Neuronal stem cell (in vitro differentiated cells): ENCODE results near the gene TRMT2B.
"Not testable (repeated sequence)": the region's sequence is repeated elsewhere in the genome, so short reads cannot be mapped to it uniquely, and the experiment has no call there.

ENCODE experiments used
- DNase-seq: peaks from one replicate; pipeline ENCODE4 v3.0.0-alpha.2; 2013; ENCODE audit warnings: low spot score
- H2AFZ ChIP-seq: one replicate; pipeline ENCODE4 v1.6.1; 2013; ENCODE audit warnings: mild to moderate bottlenecking, low read length, inconsistent platforms
- H2AK5ac ChIP-seq: 2 replicates; pipeline ENCODE4 v1.6.1; 2013; ENCODE audit warnings: low read depth, mild to moderate bottlenecking, inconsistent platforms, low read length, moderate library complexity, mixed read lengths
- H2BK120ac ChIP-seq: 2 replicates; pipeline ENCODE4 v1.6.1; 2013; ENCODE audit warnings: low read depth, mild to moderate bottlenecking, inconsistent platforms, low read length, moderate library complexity, mixed read lengths
- H2BK12ac ChIP-seq: one replicate; pipeline ENCODE4 v1.6.1; 2013; ENCODE audit warnings: low read length, inconsistent platforms
- H2BK15ac ChIP-seq: 2 replicates; pipeline ENCODE4 v1.6.1; 2013; ENCODE audit warnings: mild to moderate bottlenecking, low read length, inconsistent platforms, mixed read lengths
- H2BK5ac ChIP-seq: one replicate; pipeline ENCODE4 v1.6.1; 2013; ENCODE audit warnings: inconsistent platforms, mild to moderate bottlenecking, low read length, moderate library complexity
- H3K14ac ChIP-seq: one replicate; pipeline ENCODE4 v1.6.1; 2013; ENCODE audit warnings: low read length, inconsistent platforms
- H3K18ac ChIP-seq: 2 replicates; pipeline ENCODE4 v1.6.1; 2013; ENCODE audit warnings: low read length, inconsistent platforms
- H3K23ac ChIP-seq: 2 replicates; pipeline ENCODE4 v1.6.1; 2013; ENCODE audit warnings: low read depth, mild to moderate bottlenecking, mixed read lengths, low read length, inconsistent platforms; ENCODE audit not compliant: poor library complexity
- H3K27ac ChIP-seq: replicated peaks from 3 replicates; pipeline ENCODE4 v1.5.1; 2013; ENCODE audit warnings: low read length, inconsistent platforms
- H3K27me3 ChIP-seq, 3 experiments: 2 replicates each; pipeline ENCODE4 v1.6.1; 2013; ENCODE audit warnings: low read length in 3 of 3, mild to moderate bottlenecking in 2 of 3, inconsistent platforms in 1 of 3, low read depth in 1 of 3, mixed read lengths in 1 of 3, moderate library complexity in 1 of 3; ENCODE audit not compliant: control insufficient read depth in 3 of 3, insufficient read depth in 3 of 3
- H3K36me3 ChIP-seq, 2 donors: replicated peaks in 1 of 2; 2 replicates each; pipeline ENCODE4 v1.6.1; 2013; ENCODE audit warnings: low read length in 2 of 2; ENCODE audit not compliant: control insufficient read depth in 2 of 2, insufficient read depth in 2 of 2
- H3K4ac ChIP-seq: 2 replicates; pipeline ENCODE4 v1.6.1; 2013; ENCODE audit warnings: inconsistent platforms, mild to moderate bottlenecking, low read length, moderate library complexity
- H3K4me1 ChIP-seq, 2 donors: 1 replicate in 1 of 2; 2 replicates in 1 of 2; pipeline ENCODE4 v1.6.1; 2013; ENCODE audit warnings: low read length in 2 of 2, low read depth in 1 of 2; ENCODE audit not compliant: control insufficient read depth in 2 of 2, insufficient read depth in 1 of 2
- H3K4me2 ChIP-seq: one replicate; pipeline ENCODE4 v1.6.1; 2013; ENCODE audit warnings: mild to moderate bottlenecking, low read length, inconsistent platforms; ENCODE audit not compliant: insufficient read depth, poor library complexity, severe bottlenecking
- H3K4me3 ChIP-seq, 2 donors: 2 replicates each; pipeline ENCODE4 v1.5.1; 2013; ENCODE audit warnings: low read length in 2 of 2, mild to moderate bottlenecking in 2 of 2, inconsistent platforms in 1 of 2, moderate library complexity in 1 of 2
- H3K79me1 ChIP-seq: one replicate; pipeline ENCODE4 v1.6.1; 2013; ENCODE audit warnings: low read depth, mild to moderate bottlenecking, inconsistent platforms, low read length, moderate library complexity
- H3K9ac ChIP-seq: one replicate; pipeline ENCODE4 v1.6.1; 2013; ENCODE audit warnings: mild to moderate bottlenecking, low read depth, low read length, inconsistent platforms; ENCODE audit not compliant: poor library complexity
- H3K9me3 ChIP-seq, 2 donors: replicated peaks in 1 of 2; 2 replicates each; pipeline versions ENCODE3 to v1.6.1; 2013; ENCODE audit warnings: low read length in 2 of 2, mild to moderate bottlenecking in 2 of 2, inconsistent platforms in 1 of 2, low read depth in 1 of 2, mixed read lengths in 1 of 2, moderate library complexity in 1 of 2; ENCODE audit not compliant: control insufficient read depth in 2 of 2, insufficient read depth in 1 of 2
- H4K8ac ChIP-seq: one replicate; pipeline ENCODE4 v1.6.1; 2013; ENCODE audit warnings: low read depth, mild to moderate bottlenecking, inconsistent platforms, low read length, moderate library complexity
- H4K91ac ChIP-seq: one replicate; pipeline ENCODE4 v1.6.1; 2013; ENCODE audit warnings: low read length, low read depth, mild to moderate bottlenecking, inconsistent platforms; ENCODE audit not compliant: poor library complexity
- WGBS, 2 donors: extraction: QIAGEN DNeasy Blood & Tissue Kit; methylation state at CpG; one replicate each; pipeline ENCODE4 v1.1.7; 2013; ENCODE audit warnings: missing lambda C conversion rate in 2 of 2, mixed read lengths in 1 of 2; ENCODE audit not compliant: insufficient read length in 2 of 2, insufficient replicate concordance in 1 of 2; ENCODE audit errors: extremely low coverage in 2 of 2; 5-methylcytosine and 5-hydroxymethylcytosine counted together

Gene TRMT2B

DNA sequence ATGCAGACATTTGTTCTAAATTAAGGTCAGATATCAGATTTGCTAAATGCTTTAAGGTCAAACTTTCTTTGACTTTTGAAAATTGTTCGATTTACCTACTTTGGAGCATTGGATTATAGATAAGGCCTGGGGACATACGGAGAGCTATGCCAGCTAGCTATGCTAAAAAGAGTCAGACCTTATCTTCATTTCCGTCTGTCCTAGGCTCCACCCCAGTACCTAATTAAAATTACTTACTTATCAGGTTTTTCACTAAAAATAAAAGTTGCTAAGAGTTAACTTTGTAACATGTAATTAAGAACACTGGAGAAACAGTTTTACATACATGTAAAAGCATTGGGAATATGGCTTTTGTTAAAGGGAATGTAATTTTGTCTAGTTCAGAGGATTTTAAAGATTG, 19.7 kb upstream of the TRMT2B start:
- no peak overlapping the region for H3K14ac ChIP-seq
- no peaks in the 10 kb centered on the region for H3K27me3 ChIP-seq
- no peak overlapping the region for H2BK5ac ChIP-seq
- H3K23ac ChIP-seq: no peak overlapping the region
- no peaks in the 10 kb centered on the region for H3K79me1 ChIP-seq
- H2AFZ ChIP-seq: no peak overlapping the region
- H3K4me2 ChIP-seq: no peak overlapping the region
- no peaks in the 10 kb centered on the region for H3K36me3 ChIP-seq
- no peak overlapping the region for H3K27ac ChIP-seq
- no peak overlapping the region for H4K8ac ChIP-seq
- H3K18ac ChIP-seq: no peak overlapping the region
- H4K91ac ChIP-seq: no peak overlapping the region
- no peak overlapping the region for H3K4me3 ChIP-seq
- H2AK5ac ChIP-seq: no peak overlapping the region
- DNase-seq: no peak
- no peak overlapping the region for H2BK12ac ChIP-seq
- no peaks in the 10 kb centered on the region for H3K9me3 ChIP-seq
- no CpG with 5 or more reads among the region's 3 CpGs for WGBS, 2 donors
- no peak overlapping the region for H3K4ac ChIP-seq
- no peak overlapping the region for H2BK120ac ChIP-seq
- no peaks in the 10 kb centered on the region for H3K4me1 ChIP-seq
- no peak overlapping the region for H2BK15ac ChIP-seq
- H3K9ac ChIP-seq: no peak overlapping the region

DNA sequence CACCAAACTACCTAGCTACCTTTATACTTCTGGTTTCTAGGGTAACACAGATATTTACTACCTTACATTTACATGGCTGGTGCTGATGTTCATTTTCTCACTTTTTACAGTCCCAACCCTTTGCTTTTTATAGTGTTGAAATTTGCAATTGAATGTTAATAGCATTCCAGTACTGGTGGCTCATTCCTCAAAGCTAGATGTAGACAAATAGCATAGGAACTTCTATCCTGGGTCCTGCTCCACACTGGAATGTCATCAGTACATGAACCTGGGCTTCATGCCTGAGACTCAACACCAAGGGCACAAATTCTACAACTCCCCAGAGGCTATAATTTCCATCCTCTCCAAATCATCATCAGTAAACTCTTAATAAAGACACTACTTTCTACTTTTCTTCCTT, 10.3 kb upstream of the TRMT2B start:
- Histone ChIP-seq H2BK15ac (no peak overlapping the region), H2BK5ac (no peak overlapping the region), H3K9me3 (no peaks in the 10 kb centered on the region), H3K4me2 (no peak overlapping the region), H3K14ac (no peak overlapping the region), H4K91ac (no peak overlapping the region), H3K27me3 (no peaks in the 10 kb centered on the region), H3K18ac (no peak overlapping the region), H4K8ac (no peak overlapping the region), H3K27ac (no peak overlapping the region), H2AFZ (no peak overlapping the region), H3K4me3 (no peak overlapping the region), H2BK12ac (no peak overlapping the region), H3K4ac (no peak overlapping the region), H3K4me1 (no peaks in the 10 kb centered on the region), H3K36me3 (no peaks in the 10 kb centered on the region), H3K23ac (no peak overlapping the region), H2AK5ac (no peak overlapping the region), H3K9ac (no peak overlapping the region), H3K79me1 (no peaks in the 10 kb centered on the region), H2BK120ac (no peak overlapping the region)
- DNase-seq: no peak

DNA sequence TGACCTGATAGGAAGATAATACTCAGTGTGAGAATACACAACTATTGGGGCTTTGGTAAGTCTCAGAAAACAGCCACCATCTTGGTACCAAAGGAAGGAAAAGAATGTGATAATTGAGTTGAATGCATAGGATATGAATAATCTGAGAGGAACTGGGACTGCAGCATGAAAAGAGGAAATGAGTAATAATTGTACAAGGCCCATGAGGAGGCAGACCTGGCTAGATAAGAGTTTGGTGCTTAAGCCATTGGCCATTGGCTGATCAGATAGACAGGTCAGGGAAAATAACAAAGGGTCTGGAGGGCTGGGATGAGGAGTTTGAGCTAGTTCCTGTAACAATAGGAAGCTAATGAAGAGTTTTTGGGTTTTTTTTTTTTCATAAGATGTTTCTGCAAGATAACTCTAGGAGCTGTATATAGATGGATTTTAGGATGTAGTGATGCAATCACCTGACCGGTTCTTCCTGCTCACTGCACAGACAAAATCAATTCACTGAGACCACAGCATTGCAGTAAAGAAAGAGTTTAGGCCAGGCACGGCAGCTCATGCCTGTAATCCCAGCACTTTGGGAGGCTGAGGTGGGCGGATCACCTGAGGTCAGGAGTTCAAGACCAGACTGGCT, 5.3 kb upstream of the TRMT2B start:
- Histone ChIP-seq H2BK5ac (no peak overlapping the region), H2BK12ac (no peak overlapping the region), H3K9ac (no peak overlapping the region), H3K9me3 (no peaks in the 10 kb centered on the region), H2BK120ac (no peak overlapping the region), H3K36me3 (no peaks in the 10 kb centered on the region), H2AK5ac (no peak overlapping the region), H3K79me1 (no peaks in the 10 kb centered on the region), H3K18ac (no peak overlapping the region), H3K27ac (no peak overlapping the region), H4K91ac (no peak overlapping the region), H3K4me1 (no peaks in the 10 kb centered on the region), H2BK15ac (no peak overlapping the region), H3K4ac (no peak overlapping the region), H4K8ac (no peak overlapping the region), H3K4me3 (no peak overlapping the region), H2AFZ (no peak overlapping the region), H3K27me3 (no peaks in the 10 kb centered on the region), H3K4me2 (no peak overlapping the region), H3K14ac (no peak overlapping the region), H3K23ac (no peak overlapping the region)
- DNase-seq: no peak
- WGBS, 2 donors: no CpG with 5 or more reads among the region's 3 CpGs

DNA sequence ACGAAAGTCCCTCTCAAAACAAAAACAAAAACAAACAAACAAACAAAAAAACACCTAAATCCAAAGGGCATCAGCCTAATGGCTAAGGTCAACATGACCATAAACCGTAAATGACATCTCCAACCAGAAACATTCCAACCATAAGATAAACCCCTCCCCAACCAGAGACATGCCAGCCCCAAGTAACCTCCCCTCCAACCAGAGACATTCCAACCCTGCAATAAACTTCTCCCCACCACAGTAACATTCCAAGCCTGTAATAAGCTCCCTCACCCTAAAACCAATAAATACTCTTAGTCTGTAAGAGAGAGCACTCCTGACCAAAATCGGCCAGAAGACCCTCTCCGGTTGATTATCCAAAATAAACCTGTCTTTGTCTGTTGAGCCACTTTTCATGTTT, 4.6 kb upstream of the TRMT2B start:
- H3K4me1 ChIP-seq: not testable (repeated sequence)

More for the DNA sequence above, 4.6 kb upstream of the TRMT2B start:
- not testable (repeated sequence) for H2AFZ ChIP-seq, H3K14ac ChIP-seq, H3K27ac ChIP-seq, H3K27me3 ChIP-seq, H3K18ac ChIP-seq, H3K36me3 ChIP-seq, DNase-seq, H4K91ac ChIP-seq, H2BK120ac ChIP-seq, H3K9ac ChIP-seq, H3K23ac ChIP-seq, H3K4ac ChIP-seq, H2BK12ac ChIP-seq, H2BK5ac ChIP-seq, H4K8ac ChIP-seq, H2AK5ac ChIP-seq, H3K4me2 ChIP-seq, H3K9me3 ChIP-seq, H3K4me3 ChIP-seq, H2BK15ac ChIP-seq, H3K79me1 ChIP-seq
- WGBS, 2 donors: no CpG with 5 or more reads among the region's 4 CpGs
